Amygdala (tissue), 56 donors: ENCODE data around the gene CECR2.

Source experiments
- DNase-seq, 56 donors: peaks; one replicate each; lab custom pipeline; 2025; lab: John Stamatoyannopoulos, UW

The CECR2 gene

GRCh38 chr22:17589810-17590375, 220.6 kb downstream of the CECR2 start:
- no peak for DNase-seq

GRCh38 chr22:17590586-17590985, 221.3 kb downstream of the CECR2 start:
- DNase-seq, result no peak

- DNase-seq, result no peak
Measured at GRCh38 chr22:17592201-17592600, 222.9 kb downstream of the CECR2 start.

GRCh38 chr22:17596226-17596625, 227.0 kb downstream of the CECR2 start:
- no peak for DNase-seq

- no peak for DNase-seq
Measured at GRCh38 chr22:17597217-17597616, 228.0 kb downstream of the CECR2 start.

GRCh38 chr22:17598318-17598717, 229.1 kb downstream of the CECR2 start:
- DNase-seq, result no peak

GRCh38 chr22:17601031-17601430, 231.8 kb downstream of the CECR2 start:
- no peak for DNase-seq

GRCh38 chr22:17603668-17604067, 234.4 kb downstream of the CECR2 start:
- DNase-seq, result no peak

- no peak for DNase-seq
Measured at GRCh38 chr22:17606496-17606895, 237.2 kb downstream of the CECR2 start.
